Measurements from ENCODE around the gene NFU1. TPM values are rescaled to one million over a fixed set of nuclear protein-coding genes. Genes with fewer than 3 reads are reported as not detected.

The NFU1 gene
- total and polyA plus RNA-seq, 9 of the 15 experiments (the other 6 are each of a cell fraction or from before 2014, with no cell fraction given), result 33.3 to 61.8 (median 53.7) TPM

DNA sequence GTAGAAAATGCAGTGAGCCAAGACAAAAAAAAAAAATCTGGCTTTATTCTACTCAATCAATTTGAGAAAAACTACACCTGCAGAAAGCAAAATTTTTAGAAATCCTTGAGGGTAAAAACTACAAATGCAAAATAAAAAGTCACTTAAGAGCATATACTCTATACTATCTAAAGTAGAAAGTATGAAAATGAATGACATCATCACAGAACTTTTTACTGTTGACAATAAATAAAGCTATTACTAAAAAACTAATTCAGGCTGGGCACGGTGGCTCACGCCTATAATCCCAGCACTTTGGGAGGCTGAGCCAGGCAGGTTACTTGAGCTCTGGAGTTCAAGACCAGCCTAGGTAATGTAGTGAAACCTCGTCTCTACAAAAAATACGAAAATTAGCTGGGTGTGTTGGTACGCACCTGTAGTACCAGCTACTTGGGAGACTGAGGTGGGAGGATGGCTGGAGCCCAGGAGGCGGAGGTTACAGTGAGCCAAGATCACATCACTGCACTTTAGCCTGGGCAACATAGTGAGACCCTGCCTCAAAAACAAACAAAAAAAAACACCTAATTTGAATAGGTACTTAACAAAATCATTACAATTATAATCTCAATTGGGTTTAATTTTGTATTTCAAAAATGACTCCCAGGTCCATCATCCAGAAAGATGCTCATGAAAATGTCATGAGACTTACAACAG lies 7.6 kb downstream of the NFU1 start:
- in situ Hi-C loops (cut with MboI), result no loop called here
- no peak for DNase-seq (ENCODE audit: extremely low read depth in 1 of 4, low spot score in 3 of 4)

More for the DNA sequence above, 7.6 kb downstream of the NFU1 start:
- Histone ChIP-seq H3K9me1 (ENCODE audit: control insufficient read depth, insufficient read depth, low read length) (no peaks in the 10 kb centered on the region), H3K4me3 (no peak overlapping the region), H3K36me3 (ENCODE audit: control insufficient read depth, insufficient read depth, low read length) (peaks cover 18% of the 10 kb centered on the region), H3K9me3 (replicated peaks; ENCODE audit: control insufficient read depth, insufficient read depth, low read depth, low read length) (no peaks in the 10 kb centered on the region), H3K4me2 (ENCODE audit: insufficient read depth, low read length) (no peak overlapping the region), H3K9ac (ENCODE audit: insufficient read depth in 1 of 2, low read depth in 2 of 2, low read length in 2 of 2) (no peak overlapping the region), H3K27ac (ENCODE audit: extremely low read depth, low read depth, low read length) (no peak overlapping the region), H3K79me2 (ENCODE audit: control insufficient read depth, insufficient read depth, low read length) (peaks cover 3% of the 10 kb centered on the region; the same call in 2 of the 3 replicates), H2AFZ (ENCODE audit: low read depth, low read length) (no peak overlapping the region), H4K20me1 (replicated peaks; ENCODE audit: control insufficient read depth, insufficient read depth, low read length) (no peaks in the 10 kb centered on the region), H3K27me3 (ENCODE audit: control insufficient read depth in 2 of 2, insufficient read depth in 2 of 2, low read length in 2 of 2) (no peaks in the 10 kb centered on the region), H3K4me1 (replicated peaks in 1 of 2; ENCODE audit: control insufficient read depth in 2 of 2, insufficient read depth in 2 of 2, low read length in 2 of 2) (peaks cover 0 to 1% of the 10 kb centered on the region in 2 experiments; a peak in 2 of 5 replicates)
- intact Hi-C loops (cut with micrococcal nuclease), result no loop called here
- BruUV-seq (replicated peaks), result no TSS peak
- TF ChIP-seq, protein P1, sequence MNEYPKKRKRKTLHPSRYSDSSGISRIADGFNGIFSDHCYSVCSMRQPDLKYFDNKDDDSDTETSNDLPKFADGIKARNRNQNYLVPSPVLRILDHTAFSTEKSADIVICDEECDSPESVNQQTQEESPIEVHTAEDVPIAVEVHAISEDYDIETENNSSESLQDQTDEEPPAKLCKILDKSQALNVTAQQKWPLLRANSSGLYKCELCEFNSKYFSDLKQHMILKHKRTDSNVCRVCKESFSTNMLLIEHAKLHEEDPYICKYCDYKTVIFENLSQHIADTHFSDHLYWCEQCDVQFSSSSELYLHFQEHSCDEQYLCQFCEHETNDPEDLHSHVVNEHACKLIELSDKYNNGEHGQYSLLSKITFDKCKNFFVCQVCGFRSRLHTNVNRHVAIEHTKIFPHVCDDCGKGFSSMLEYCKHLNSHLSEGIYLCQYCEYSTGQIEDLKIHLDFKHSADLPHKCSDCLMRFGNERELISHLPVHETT (CRISPR knock-in tag; conservative IDR thresholded peaks at IDR 0.05 in 1 of 2, IDR thresholded peaks at IDR 0.05 in 1 of 2), result no peak
- TF ChIP-seq, protein P2, sequence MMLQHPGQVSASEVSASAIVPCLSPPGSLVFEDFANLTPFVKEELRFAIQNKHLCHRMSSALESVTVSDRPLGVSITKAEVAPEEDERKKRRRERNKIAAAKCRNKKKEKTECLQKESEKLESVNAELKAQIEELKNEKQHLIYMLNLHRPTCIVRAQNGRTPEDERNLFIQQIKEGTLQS (IDR thresholded peaks at IDR 0.05), result peak; percentile 55
- TF ChIP-seq, protein P2 (CRISPR knock-in tag; conservative IDR thresholded peaks at IDR 0.05), result no peak
- peak; percentile 25; the same call in 1 of the 2 replicates for TF ChIP-seq ZNF121 (CRISPR knock-in tag; conservative IDR thresholded peaks at IDR 0.05)
- FAIRE-seq (no peak), ATAC-seq (no peak)
- WGBS (ENCODE audit: insufficient coverage, low coverage, missing lambda C conversion rate), result 95% methylated on average over 6 of the region's 6 CpGs
- POLR2A ChIA-PET, result interaction anchor here (0.6 to 0.9 kb wide), 3 partner anchors 8 to 345 kb away, joined by 3 to 5 read pairs (median 4); no protein-coding TSS in a partner anchor
- CTCF ChIA-PET (ENCODE audit: low intra/inter-chr PET ratio), result no interaction called here

Measured in K562 (cell line).